Hepatocyte (in vitro differentiated cells): ENCODE data around the gene CGB1. TPM values are rescaled to one million over a fixed set of nuclear protein-coding genes. Genes with fewer than 3 reads are reported as not detected.

Experiments
- DNase-seq: peaks from one replicate; pipeline ENCODE4 v3.0.0-alpha.2; 2016; ENCODE audit warnings: low spot score
- H2AFZ ChIP-seq: fragments of 200-600 bp; sonication (generic); 2 replicates; pipeline ENCODE4 v1.6.0; 2016; ENCODE audit warnings: antibody characterized with exemption, mild to moderate bottlenecking
- H3K27ac ChIP-seq: fragments of 200-600 bp; sonication (generic); 2 replicates; pipeline ENCODE4 v1.5.1; 2016; ENCODE audit warnings: mild to moderate bottlenecking
- H3K27me3 ChIP-seq: fragments of 200-600 bp; sonication (generic); 2 replicates; pipeline ENCODE4 v1.6.1; 2016
- H3K36me3 ChIP-seq: fragments of 200-600 bp; sonication (generic); replicated peaks from 2 replicates; pipeline ENCODE4 v1.5.1; 2016; ENCODE audit warnings: low read depth; ENCODE audit not compliant: insufficient read depth
- H3K4me1 ChIP-seq: fragments of 200-600 bp; sonication (generic); 2 replicates; pipeline ENCODE4 v1.5.1; 2016; ENCODE audit warnings: mild to moderate bottlenecking, moderate library complexity; ENCODE audit not compliant: insufficient read depth
- H3K4me2 ChIP-seq: fragments of 200-600 bp; sonication (generic); 2 replicates; pipeline ENCODE4 v1.6.0; 2016
- H3K4me3 ChIP-seq: fragments of 200-600 bp; sonication (generic); 2 replicates; pipeline ENCODE4 v1.5.1; 2016; ENCODE audit warnings: mild to moderate bottlenecking
- H3K79me2 ChIP-seq: fragments of 200-600 bp; sonication (generic); 2 replicates; pipeline ENCODE4 v1.6.0; 2017; ENCODE audit warnings: mild to moderate bottlenecking
- H3K9me2 ChIP-seq: fragments of 200-600 bp; sonication (generic); replicated peaks from 2 replicates; pipeline ENCODE4 v1.6.0; 2017; ENCODE audit warnings: mild to moderate bottlenecking; ENCODE audit not compliant: insufficient read depth
- H3K9me3 ChIP-seq: fragments of 200-600 bp; sonication (generic); 2 replicates; pipeline ENCODE4 v1.5.1; 2016; ENCODE audit warnings: low read depth, mild to moderate bottlenecking
- H4K20me1 ChIP-seq: fragments of 200-600 bp; sonication (generic); 2 replicates; pipeline ENCODE4 v1.6.0; 2016; ENCODE audit warnings: mild to moderate bottlenecking; ENCODE audit not compliant: insufficient read depth, poor library complexity, severe bottlenecking
- EZH2 ChIP-seq: fragments of 200-600 bp; sonication (generic); IDR thresholded peaks from 2 replicates; pipeline ENCODE4 v1.6.1; 2016; ENCODE audit warnings: antibody characterized with exemption, mild to moderate bottlenecking, borderline replicate concordance
- EZH2phosphoT487 ChIP-seq: fragments of 200-600 bp; sonication (generic); IDR thresholded peaks from one replicate; pipeline ENCODE4 v1.6.1; 2018; ENCODE audit warnings: antibody characterized with exemption, mild to moderate bottlenecking, low read depth, moderate library complexity; ENCODE audit not compliant: unreplicated experiment, severe bottlenecking
- WGBS: methylation state at CpG from one replicate; pipeline ENCODE4 v1.1.6; 2016; ENCODE audit warnings: low lambda C conversion rate; ENCODE audit errors: missing lambda C conversion rate; 5-methylcytosine and 5-hydroxymethylcytosine counted together
- microRNA-seq: library from miRNA; unstranded; fragments of <30 nt; microRNA quantifications from one replicate; pipeline ENCODE4, GENCODE V29; 2017
- polyA plus RNA-seq: library from polyadenylated mRNA; unstranded; fragments of >200 nt; fragmentation: Nextera tagmentation; extraction: Ambion mirVana; gene quantifications from 2 replicates; pipeline ENCODE4 v1.2.1, GENCODE V29; 2016
- small RNA-seq: library from RNA; depleted of rRNA; stranded (forward); fragments of <200 nt; gene quantifications from one replicate; pipeline ENCODE3, GENCODE V24; 2014
- total RNA-seq: library from RNA; depleted of rRNA; stranded (reverse); fragments of >200 nt; gene quantifications from 2 replicates; pipeline ENCODE4 v1.2.3, GENCODE V29; 2014
- TF ChIP-seq, protein P1 (sequence below): fragments of 200-600 bp; sonication (generic); IDR thresholded peaks from 2 replicates; pipeline ENCODE4 v1.5.1; 2016; ENCODE audit warnings: antibody characterized with exemption, mild to moderate bottlenecking; ENCODE audit not compliant: poor library complexity

CGB1 gene
- total and polyA plus RNA-seq, 2 experiments from 2014 or later, result 0.52 TPM; not detected in 1

DNA sequence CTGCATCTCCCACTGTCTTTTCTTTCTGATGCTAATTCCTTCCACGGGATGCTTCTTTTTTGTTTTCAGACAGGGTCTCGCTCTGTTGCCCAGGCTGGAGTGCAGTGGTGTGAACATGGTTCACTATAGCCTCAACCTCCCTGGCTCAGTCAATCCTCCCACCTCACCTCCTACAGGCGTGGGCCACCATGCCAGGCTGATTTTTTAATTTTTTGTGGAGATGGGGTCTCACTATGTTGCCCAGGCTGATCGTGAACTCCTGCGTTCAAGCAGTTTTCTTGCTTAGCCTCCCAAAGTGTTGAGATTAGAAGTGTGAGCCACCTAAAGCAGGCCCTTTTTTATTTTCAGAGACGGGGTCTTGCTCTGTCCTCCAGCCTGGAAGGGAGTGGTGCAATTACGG is 48.4 kb downstream of the CGB1 start:
- H3K27ac ChIP-seq, result no peak overlapping the region
- H3K9me3 ChIP-seq, result no peaks in the 10 kb centered on the region
- peaks cover 4% of the 10 kb centered on the region for H4K20me1 ChIP-seq
- H3K4me1 ChIP-seq, result peaks cover 11% of the 10 kb centered on the region
- no peak overlapping the region for H3K4me2 ChIP-seq
- TF ChIP-seq EZH2, result no peak
- no peak for TF ChIP-seq EZH2phosphoT487
- H3K9me2 ChIP-seq, result no peaks in the 10 kb centered on the region
- DNase-seq, result no peak
- peaks cover 31% of the 10 kb centered on the region for H3K79me2 ChIP-seq
- 94% methylated on average over 7 of the region's 7 CpGs for WGBS
- no peaks in the 10 kb centered on the region for H3K36me3 ChIP-seq
- H3K4me3 ChIP-seq, result no peak overlapping the region
- H3K27me3 ChIP-seq, result no peaks in the 10 kb centered on the region
- no peak overlapping the region for H2AFZ ChIP-seq

GRCh38 chr19:48987323-48987722 is 49.4 kb downstream of the CGB1 start:
- no peaks in the 10 kb centered on the region for H3K9me3 ChIP-seq
- H3K27ac ChIP-seq, result no peak overlapping the region
- DNase-seq, result no peak
- no peak for TF ChIP-seq EZH2phosphoT487
- TF ChIP-seq, protein P1, sequence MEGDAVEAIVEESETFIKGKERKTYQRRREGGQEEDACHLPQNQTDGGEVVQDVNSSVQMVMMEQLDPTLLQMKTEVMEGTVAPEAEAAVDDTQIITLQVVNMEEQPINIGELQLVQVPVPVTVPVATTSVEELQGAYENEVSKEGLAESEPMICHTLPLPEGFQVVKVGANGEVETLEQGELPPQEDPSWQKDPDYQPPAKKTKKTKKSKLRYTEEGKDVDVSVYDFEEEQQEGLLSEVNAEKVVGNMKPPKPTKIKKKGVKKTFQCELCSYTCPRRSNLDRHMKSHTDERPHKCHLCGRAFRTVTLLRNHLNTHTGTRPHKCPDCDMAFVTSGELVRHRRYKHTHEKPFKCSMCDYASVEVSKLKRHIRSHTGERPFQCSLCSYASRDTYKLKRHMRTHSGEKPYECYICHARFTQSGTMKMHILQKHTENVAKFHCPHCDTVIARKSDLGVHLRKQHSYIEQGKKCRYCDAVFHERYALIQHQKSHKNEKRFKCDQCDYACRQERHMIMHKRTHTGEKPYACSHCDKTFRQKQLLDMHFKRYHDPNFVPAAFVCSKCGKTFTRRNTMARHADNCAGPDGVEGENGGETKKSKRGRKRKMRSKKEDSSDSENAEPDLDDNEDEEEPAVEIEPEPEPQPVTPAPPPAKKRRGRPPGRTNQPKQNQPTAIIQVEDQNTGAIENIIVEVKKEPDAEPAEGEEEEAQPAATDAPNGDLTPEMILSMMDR, result no peak
- no peak for TF ChIP-seq EZH2
- H3K4me2 ChIP-seq, result no peak overlapping the region
- no peaks in the 10 kb centered on the region for H3K36me3 ChIP-seq
- no peak overlapping the region for H3K4me3 ChIP-seq
- no peak overlapping the region for H2AFZ ChIP-seq
- no peaks in the 10 kb centered on the region for H3K27me3 ChIP-seq
- 90% methylated on average over 7 of the region's 7 CpGs for WGBS
- H4K20me1 ChIP-seq, result peaks cover 4% of the 10 kb centered on the region
- peaks cover 11% of the 10 kb centered on the region for H3K4me1 ChIP-seq
- H3K79me2 ChIP-seq, result peaks cover 26% of the 10 kb centered on the region
- H3K9me2 ChIP-seq, result no peaks in the 10 kb centered on the region

DNA sequence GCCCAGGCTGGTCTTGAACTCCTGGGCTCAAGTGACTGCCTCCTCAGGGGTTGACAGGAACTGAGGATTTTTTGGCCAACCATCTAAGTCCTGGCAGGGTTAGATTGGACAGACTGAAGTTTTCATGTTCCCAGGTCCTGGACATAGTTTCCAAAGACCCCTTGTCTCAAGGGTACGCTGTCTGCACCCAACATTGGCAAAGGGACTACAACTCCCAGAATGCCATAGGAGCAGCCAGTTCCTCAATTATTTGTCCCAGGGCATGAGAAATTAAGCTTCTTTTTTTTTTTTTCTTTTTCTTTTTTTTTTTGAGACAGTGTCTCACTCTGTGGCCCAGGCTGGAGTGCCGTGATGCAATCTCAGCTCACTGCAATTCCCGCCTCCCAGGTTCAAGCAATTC is 50.5 kb downstream of the CGB1 start:
- H3K4me2 ChIP-seq, result no peak overlapping the region
- no peaks in the 10 kb centered on the region for H4K20me1 ChIP-seq
- TF ChIP-seq, protein P1, result no peak
- TF ChIP-seq EZH2, result no peak
- TF ChIP-seq EZH2phosphoT487, result no peak
- H3K79me2 ChIP-seq, result peaks cover 16% of the 10 kb centered on the region
- DNase-seq, result no peak
- peaks cover 3% of the 10 kb centered on the region for H3K4me1 ChIP-seq
- 94% methylated on average over 3 of the region's 3 CpGs for WGBS
- no peak overlapping the region for H3K4me3 ChIP-seq
- no peaks in the 10 kb centered on the region for H3K9me3 ChIP-seq
- no peak overlapping the region for H2AFZ ChIP-seq
- H3K27ac ChIP-seq, result no peak overlapping the region
- no peaks in the 10 kb centered on the region for H3K36me3 ChIP-seq
- H3K27me3 ChIP-seq, result no peaks in the 10 kb centered on the region
- no peaks in the 10 kb centered on the region for H3K9me2 ChIP-seq

DNA sequence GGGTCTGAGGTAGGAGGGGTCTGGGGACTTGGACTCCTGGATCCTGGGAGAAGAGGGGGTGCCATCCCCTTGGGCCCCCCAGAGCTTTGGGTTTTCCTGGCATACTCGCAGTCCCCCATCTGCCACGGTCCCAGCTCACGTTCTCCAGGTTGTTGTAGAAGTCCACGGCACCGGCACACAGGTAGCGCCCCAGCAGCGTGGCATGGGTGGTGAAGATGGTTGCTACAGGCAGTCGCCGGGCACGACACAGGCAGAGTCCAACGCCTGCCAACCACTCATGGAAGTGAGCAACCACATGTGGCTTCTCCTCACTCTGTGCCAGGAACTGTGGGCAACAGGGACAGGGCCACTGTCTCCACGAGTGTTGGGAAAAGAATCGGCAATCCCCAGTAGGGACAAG is 51.0 kb downstream of the CGB1 start:
- DNase-seq, result no peak
- Histone ChIP-seq H3K27me3 (no peaks in the 10 kb centered on the region), H4K20me1 (no peaks in the 10 kb centered on the region), H3K4me2 (no peak overlapping the region), H3K9me3 (no peaks in the 10 kb centered on the region), H3K27ac (no peak overlapping the region), H3K36me3 (no peaks in the 10 kb centered on the region), H3K4me1 (no peaks in the 10 kb centered on the region), H3K4me3 (no peak overlapping the region), H2AFZ (no peak overlapping the region), H3K9me2 (no peaks in the 10 kb centered on the region), H3K79me2 (peaks cover 11% of the 10 kb centered on the region)
- TF ChIP-seq EZH2phosphoT487 (no peak), EZH2 (no peak)
- TF ChIP-seq, protein P1, result no peak
- 100% methylated on average over 11 of the region's 13 CpGs for WGBS

Small RNA genes within 50 kb of the gene (microRNA-seq; reads per million reads assigned to microRNA genes)
- gene MIR6798, result 1.3 reads per million

Small RNA genes within 50 kb of the gene (small RNA-seq; reads per million reads assigned to genes)
- gene MIR6798, result 0.16 reads per million
- gene RN7SL708P, result not detected

Other genes starting within 250 kb of the CGB1 start
- 39.6 and 44.2 TPM in 2 replicates for gene BCAT2, start 225.9 kb downstream of the CGB1 start, total RNA-seq
- gene BCAT2, start 225.9 kb downstream of the CGB1 start, polyA plus RNA-seq, result 84.6 and 122 TPM in 2 replicates
- 64.1 and 67.6 TPM in 2 replicates for gene HSD17B14, start 200.4 kb downstream of the CGB1 start, total RNA-seq
- 91.9 and 107 TPM in 2 replicates for gene HSD17B14, start 200.4 kb downstream of the CGB1 start, polyA plus RNA-seq
- gene PLEKHA4, start 168.3 kb downstream of the CGB1 start, total RNA-seq, result 7.3 and 8.3 TPM in 2 replicates
- 15.1 and 25.8 TPM in 2 replicates for gene PLEKHA4, start 168.3 kb downstream of the CGB1 start, polyA plus RNA-seq
- gene PPP1R15A, start 164.5 kb downstream of the CGB1 start, total RNA-seq, result 67.1 and 83.1 TPM in 2 replicates
- gene PPP1R15A, start 164.5 kb downstream of the CGB1 start, polyA plus RNA-seq, result 172 and 218 TPM in 2 replicates
- gene TULP2, start 138.2 kb downstream of the CGB1 start, total RNA-seq, result not detected in 2 replicates
- gene TULP2, start 138.2 kb downstream of the CGB1 start, polyA plus RNA-seq, result not detected in 2 replicates
- 233 and 283 TPM in 2 replicates for gene NUCB1, start 136.6 kb downstream of the CGB1 start, total RNA-seq
- 332 and 339 TPM in 2 replicates for gene NUCB1, start 136.6 kb downstream of the CGB1 start, polyA plus RNA-seq
- 0.72 and 3.7 TPM in 2 replicates for gene DHDH, start 103.2 kb downstream of the CGB1 start, total RNA-seq
- gene DHDH, start 103.2 kb downstream of the CGB1 start, polyA plus RNA-seq, result 1.5 and 2.9 TPM in 2 replicates
- 76.4 and 77.3 TPM in 2 replicates for gene BAX, start 82.0 kb downstream of the CGB1 start, total RNA-seq
- 106 and 116 TPM in 2 replicates for gene BAX, start 82.0 kb downstream of the CGB1 start, polyA plus RNA-seq
- 8,878 and 9,969 TPM in 2 replicates for gene FTL, start 71.6 kb downstream of the CGB1 start, total RNA-seq
- gene FTL, start 71.6 kb downstream of the CGB1 start, polyA plus RNA-seq, result 13,723 and 15,987 TPM in 2 replicates
- 29.2 and 37.4 TPM in 2 replicates for gene GYS1, start 43.6 kb downstream of the CGB1 start, total RNA-seq
- gene GYS1, start 43.6 kb downstream of the CGB1 start, polyA plus RNA-seq, result 45.9 and 54.8 TPM in 2 replicates
- 62.9 and 72.1 TPM in 2 replicates for gene RUVBL2, start 43.0 kb downstream of the CGB1 start, total RNA-seq
- gene RUVBL2, start 43.0 kb downstream of the CGB1 start, polyA plus RNA-seq, result 79.6 and 84.9 TPM in 2 replicates
- not detected in 2 replicates for gene LHB, start 19.8 kb downstream of the CGB1 start, total RNA-seq
- gene LHB, start 19.8 kb downstream of the CGB1 start, polyA plus RNA-seq, result not detected in 2 replicates
- gene CGB3, start 12.6 kb downstream of the CGB1 start, total RNA-seq, result 1.1 TPM in 1 of 2 replicates, not detected in the other
- not detected in 2 replicates for gene CGB3, start 12.6 kb downstream of the CGB1 start, polyA plus RNA-seq
- gene CGB2, start 5.0 kb downstream of the CGB1 start, total RNA-seq, result not detected in 2 replicates
- gene CGB2, start 5.0 kb downstream of the CGB1 start, polyA plus RNA-seq, result not detected in 2 replicates
- 1.5 and 1.9 TPM in 2 replicates for gene CGB5, start 7.0 kb upstream of the CGB1 start, total RNA-seq
- 0.22 and 1.2 TPM in 2 replicates for gene CGB5, start 7.0 kb upstream of the CGB1 start, polyA plus RNA-seq
- 0.50 TPM in 1 of 2 replicates, not detected in the other for gene CGB8, start 12.2 kb upstream of the CGB1 start, total RNA-seq
- gene CGB8, start 12.2 kb upstream of the CGB1 start, polyA plus RNA-seq, result 0.53 TPM in 1 of 2 replicates, not detected in the other
- gene CGB7, start 20.9 kb upstream of the CGB1 start, total RNA-seq, result 0.76 TPM in 1 of 2 replicates, not detected in the other
- gene CGB7, start 20.9 kb upstream of the CGB1 start, polyA plus RNA-seq, result 1.6 and 4.1 TPM in 2 replicates
- 2.9 and 3.4 TPM in 2 replicates for gene NTF4, start 27.9 kb upstream of the CGB1 start, total RNA-seq
- 6.9 and 11.5 TPM in 2 replicates for gene NTF4, start 27.9 kb upstream of the CGB1 start, polyA plus RNA-seq
- gene KCNA7, start 35.8 kb upstream of the CGB1 start, total RNA-seq, result not detected in 2 replicates
- gene KCNA7, start 35.8 kb upstream of the CGB1 start, polyA plus RNA-seq, result not detected in 2 replicates
- gene SNRNP70, start 48.6 kb upstream of the CGB1 start, total RNA-seq, result 164 and 190 TPM in 2 replicates
- gene SNRNP70, start 48.6 kb upstream of the CGB1 start, polyA plus RNA-seq, result 248 and 294 TPM in 2 replicates
- gene LIN7B, start 77.5 kb upstream of the CGB1 start, total RNA-seq, result 7.1 and 8.7 TPM in 2 replicates
- gene LIN7B, start 77.5 kb upstream of the CGB1 start, polyA plus RNA-seq, result 18.0 and 20.6 TPM in 2 replicates
- 1.9 TPM in 1 of 2 replicates, not detected in the other for gene C19orf73, start 82.2 kb upstream of the CGB1 start, total RNA-seq
- gene C19orf73, start 82.2 kb upstream of the CGB1 start, polyA plus RNA-seq, result 2.6 and 2.7 TPM in 2 replicates
- gene PPFIA3, start 82.6 kb upstream of the CGB1 start, total RNA-seq, result 4.4 and 11.3 TPM in 2 replicates
- gene PPFIA3, start 82.6 kb upstream of the CGB1 start, polyA plus RNA-seq, result 8.2 and 11.4 TPM in 2 replicates
- gene HRC, start 118.5 kb upstream of the CGB1 start, total RNA-seq, result 0.44 and 0.50 TPM in 2 replicates
- 0.33 and 0.48 TPM in 2 replicates for gene HRC, start 118.5 kb upstream of the CGB1 start, polyA plus RNA-seq
- 6.6 and 7.0 TPM in 2 replicates for gene TRPM4, start 120.9 kb upstream of the CGB1 start, total RNA-seq
- gene TRPM4, start 120.9 kb upstream of the CGB1 start, polyA plus RNA-seq, result 20.5 and 23.2 TPM in 2 replicates